Measurements from ENCODE around the gene PEAK1.
A peak's percentile ranks its signal among the peaks of the same experiment; 100 is the strongest.

PEAK1 gene

DNA sequence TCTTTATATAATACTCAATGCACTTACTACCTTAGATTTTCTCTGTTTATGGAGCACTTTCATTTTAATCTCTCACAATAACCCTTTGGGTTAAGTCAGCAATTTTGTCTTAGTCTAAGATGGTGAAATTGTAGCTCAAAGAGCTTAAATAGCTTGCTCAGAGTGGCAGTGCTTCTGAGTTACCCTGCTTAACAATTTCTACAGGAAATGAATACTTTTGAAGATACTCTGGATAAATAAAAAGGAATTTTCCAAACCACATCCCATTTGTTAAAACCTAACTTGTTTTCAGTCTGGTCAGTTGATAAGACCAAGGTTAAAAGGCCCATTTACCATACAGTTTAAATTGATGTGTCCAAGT, 38.0 kb upstream of the PEAK1 start:
- no peak overlapping the region for H3K4me3 ChIP-seq (ENCODE audit: low read depth, low read length)
- in situ Hi-C loops (cut with HindIII; ENCODE audit: low sequenced_read_pairs) = no loop called here
- DNase-seq (ENCODE audit: low read depth, low spot score) = peak; percentile 59
- TF ChIP-seq, protein P1, sequence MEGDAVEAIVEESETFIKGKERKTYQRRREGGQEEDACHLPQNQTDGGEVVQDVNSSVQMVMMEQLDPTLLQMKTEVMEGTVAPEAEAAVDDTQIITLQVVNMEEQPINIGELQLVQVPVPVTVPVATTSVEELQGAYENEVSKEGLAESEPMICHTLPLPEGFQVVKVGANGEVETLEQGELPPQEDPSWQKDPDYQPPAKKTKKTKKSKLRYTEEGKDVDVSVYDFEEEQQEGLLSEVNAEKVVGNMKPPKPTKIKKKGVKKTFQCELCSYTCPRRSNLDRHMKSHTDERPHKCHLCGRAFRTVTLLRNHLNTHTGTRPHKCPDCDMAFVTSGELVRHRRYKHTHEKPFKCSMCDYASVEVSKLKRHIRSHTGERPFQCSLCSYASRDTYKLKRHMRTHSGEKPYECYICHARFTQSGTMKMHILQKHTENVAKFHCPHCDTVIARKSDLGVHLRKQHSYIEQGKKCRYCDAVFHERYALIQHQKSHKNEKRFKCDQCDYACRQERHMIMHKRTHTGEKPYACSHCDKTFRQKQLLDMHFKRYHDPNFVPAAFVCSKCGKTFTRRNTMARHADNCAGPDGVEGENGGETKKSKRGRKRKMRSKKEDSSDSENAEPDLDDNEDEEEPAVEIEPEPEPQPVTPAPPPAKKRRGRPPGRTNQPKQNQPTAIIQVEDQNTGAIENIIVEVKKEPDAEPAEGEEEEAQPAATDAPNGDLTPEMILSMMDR (IDR thresholded peaks at IDR 0.05; ENCODE audit: low read depth, low read length) = no peak

DNA sequence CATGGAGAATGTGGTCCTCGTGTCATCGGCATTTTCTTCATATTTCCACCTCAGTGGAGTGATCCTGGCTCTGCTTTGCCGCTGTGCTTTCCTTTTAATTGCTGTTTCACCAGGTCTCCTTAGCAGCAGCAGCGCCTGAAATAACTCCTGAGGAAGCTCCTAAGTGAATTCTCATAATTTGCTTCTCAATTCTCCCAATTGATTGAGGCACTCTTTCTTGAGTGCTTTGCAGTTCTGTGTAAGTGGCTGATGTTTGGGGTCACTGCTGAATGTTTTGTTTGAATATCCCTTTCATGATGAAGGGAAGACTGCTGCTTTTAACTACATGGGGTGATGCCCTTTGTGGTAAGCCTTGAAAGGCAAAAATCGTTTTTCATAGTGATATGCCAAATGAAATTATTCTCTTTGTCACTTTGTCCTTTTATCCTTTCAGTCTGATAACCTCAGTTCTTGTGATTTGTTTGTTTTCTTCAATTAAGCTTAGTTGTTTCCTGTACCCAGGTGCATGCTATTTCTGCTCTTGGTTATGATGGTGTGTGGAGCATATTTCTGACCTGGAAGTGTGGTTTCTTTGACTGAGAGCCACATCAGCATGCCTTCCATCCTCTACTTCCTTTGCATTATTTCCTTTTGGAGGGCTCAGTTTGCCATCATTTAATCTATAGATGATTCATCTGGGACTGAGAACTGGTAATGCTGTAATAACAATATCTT, 37.4 kb upstream of the PEAK1 start:
- no peak overlapping the region for H3K4me3 ChIP-seq (ENCODE audit: low read depth, low read length)
- in situ Hi-C loops (cut with HindIII; ENCODE audit: low sequenced_read_pairs) = no loop called here
- TF ChIP-seq, protein P1 (IDR thresholded peaks at IDR 0.05; ENCODE audit: low read depth, low read length) = no peak
- DNase-seq (ENCODE audit: low read depth, low spot score) = peak; percentile 41

DNA sequence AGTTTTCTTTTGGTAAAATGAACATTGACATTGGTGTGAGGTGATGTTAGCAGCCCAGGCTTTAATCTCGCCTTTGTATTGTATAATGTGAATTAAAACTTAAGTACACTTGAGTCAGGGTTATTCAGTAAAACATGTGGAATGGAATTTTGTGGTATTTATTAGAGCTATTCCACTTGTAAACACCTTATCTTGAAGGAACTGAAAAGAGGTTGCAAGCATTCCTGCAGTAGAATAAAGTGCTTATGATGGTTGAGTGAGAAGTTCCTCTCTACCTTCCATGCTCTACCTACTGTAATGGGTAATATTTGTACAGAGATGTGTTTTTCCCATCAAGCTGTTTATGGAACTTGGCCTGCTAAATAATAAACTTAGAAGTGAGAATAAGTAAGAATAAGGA, 36.8 kb upstream of the PEAK1 start:
- in situ Hi-C loops (cut with HindIII; ENCODE audit: low sequenced_read_pairs) = no loop called here
- TF ChIP-seq, protein P1 (IDR thresholded peaks at IDR 0.05; ENCODE audit: low read depth, low read length) = no peak
- no peak for DNase-seq (ENCODE audit: low read depth, low spot score)
- no peak overlapping the region for H3K4me3 ChIP-seq (ENCODE audit: low read depth, low read length)

DNA sequence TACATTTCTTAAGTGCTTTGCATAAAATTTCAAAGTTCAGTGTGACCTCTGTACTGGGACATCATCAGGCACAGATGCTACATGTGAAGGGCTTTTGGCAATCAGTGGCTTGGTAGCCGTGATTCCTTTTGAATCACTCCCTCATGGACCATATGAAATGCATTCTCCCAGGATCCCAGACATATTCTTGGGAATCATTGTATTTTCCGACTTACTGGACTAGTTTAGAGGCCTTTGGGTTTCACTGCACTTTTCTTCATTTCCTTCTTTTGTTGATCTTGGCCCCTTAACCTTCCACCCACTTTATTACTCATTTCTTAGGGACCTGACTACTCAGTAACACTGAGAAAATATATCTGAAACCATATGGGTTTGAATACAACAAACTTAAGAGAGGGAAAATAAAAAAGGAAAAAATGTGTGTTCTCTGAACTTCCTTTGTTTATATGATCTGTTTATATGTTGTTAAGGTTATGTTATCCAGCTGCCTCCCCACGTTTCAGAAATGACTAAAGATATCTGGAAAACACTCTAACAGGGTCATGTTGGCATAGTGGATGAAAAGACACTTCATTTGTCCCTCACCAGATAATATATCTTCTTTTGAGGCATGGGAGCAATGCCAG, 35.9 kb upstream of the PEAK1 start:
- H3K4me3 ChIP-seq (ENCODE audit: low read depth, low read length) = no peak overlapping the region
- TF ChIP-seq, protein P1 (IDR thresholded peaks at IDR 0.05; ENCODE audit: low read depth, low read length) = no peak
- in situ Hi-C loops (cut with HindIII; ENCODE audit: low sequenced_read_pairs) = no loop called here
- peak; percentile 83 for DNase-seq (ENCODE audit: low read depth, low spot score)

DNA sequence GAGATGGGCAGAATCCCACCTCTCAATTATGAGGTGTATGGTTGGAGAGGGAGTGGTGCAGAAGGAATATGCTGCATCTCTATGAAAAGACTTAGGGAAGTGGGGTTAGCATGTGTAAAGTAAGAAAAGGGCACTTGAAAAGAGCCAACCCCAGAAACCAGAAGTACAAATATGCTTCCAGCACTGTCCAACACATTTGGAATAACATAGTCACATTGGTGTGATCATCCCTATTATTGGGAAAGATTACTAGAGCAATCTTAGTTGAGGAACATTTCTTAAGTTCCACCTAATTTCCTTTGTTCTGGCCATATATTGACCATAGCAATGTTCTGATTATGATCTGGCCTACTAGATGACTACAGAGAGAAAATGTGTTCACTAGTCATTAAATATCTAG, 35.0 kb upstream of the PEAK1 start:
- peak; percentile 12 for DNase-seq (ENCODE audit: low read depth, low spot score)
- no peak overlapping the region for H3K4me3 ChIP-seq (ENCODE audit: low read depth, low read length)
- in situ Hi-C loops (cut with HindIII; ENCODE audit: low sequenced_read_pairs) = no loop called here
- TF ChIP-seq, protein P1 (IDR thresholded peaks at IDR 0.05; ENCODE audit: low read depth, low read length) = no peak

DNA sequence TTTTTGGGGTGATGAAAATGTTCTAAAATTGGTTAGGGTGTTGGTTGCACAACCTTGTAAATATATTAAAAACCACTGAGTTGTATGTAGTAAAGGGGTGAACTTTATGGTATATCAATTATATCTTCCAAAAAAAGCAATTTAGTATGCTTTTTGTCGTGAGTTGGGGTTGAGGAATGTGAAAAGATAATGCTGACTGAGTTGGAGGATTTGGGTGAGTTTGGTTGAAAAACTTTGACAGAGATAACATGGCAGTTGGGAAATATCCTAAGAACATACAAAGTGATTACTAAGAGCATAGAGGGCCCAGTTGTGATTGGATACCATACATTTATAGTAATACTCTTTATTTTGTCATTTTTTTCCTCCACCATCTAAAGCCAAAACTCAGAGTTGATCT, 34.4 kb upstream of the PEAK1 start:
- in situ Hi-C loops (cut with HindIII; ENCODE audit: low sequenced_read_pairs) = no loop called here
- H3K4me3 ChIP-seq (ENCODE audit: low read depth, low read length) = no peak overlapping the region
- DNase-seq (ENCODE audit: low read depth, low spot score) = no peak
- TF ChIP-seq, protein P1 (IDR thresholded peaks at IDR 0.05; ENCODE audit: low read depth, low read length) = no peak

Measured in astrocyte of the spinal cord (primary cell).